ENCODE results near the gene GMPR. TPM values are rescaled to one million over a fixed set of nuclear protein-coding genes. Genes with fewer than 3 reads are reported as not detected.
A peak's percentile ranks its signal among the peaks of the same experiment; 100 is the strongest.

The GMPR gene
- total RNA-seq, 1 donor from 2014 or later = 35.2 TPM

DNA sequence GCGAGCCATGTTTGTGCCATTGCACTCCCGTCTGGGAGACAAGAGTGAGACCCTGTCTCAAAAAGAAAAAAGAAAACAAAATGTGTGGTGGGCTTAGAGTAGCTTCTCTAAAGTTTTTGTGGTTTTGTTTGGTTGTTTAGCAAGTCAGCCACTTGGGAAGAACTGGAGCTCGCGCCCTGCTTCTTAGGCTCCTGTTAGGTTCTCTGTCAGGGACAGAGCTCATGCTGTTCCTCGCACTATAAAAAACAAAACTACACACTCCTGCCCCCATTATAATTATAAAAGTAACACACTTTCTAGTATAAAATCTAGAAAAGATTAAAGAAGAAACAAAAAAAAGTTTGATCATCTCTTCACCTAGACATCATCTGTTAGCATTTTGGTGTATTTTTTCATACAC is 33.0 kb downstream of the GMPR start:
- no peak for DNase-seq (ENCODE audit: low spot score)

GRCh38 chr6:16272201-16272600 is 33.8 kb downstream of the GMPR start:
- no peak for DNase-seq (ENCODE audit: low spot score)

- peak; percentile 89 for DNase-seq (ENCODE audit: low spot score)
Observed at GRCh38 chr6:16273256-16273655, 34.9 kb downstream of the GMPR start.

- DNase-seq (ENCODE audit: low spot score) = no peak
Observed at GRCh38 chr6:16274483-16274882, 36.1 kb downstream of the GMPR start.

GRCh38 chr6:16274885-16275589 is 36.6 kb downstream of the GMPR start:
- DNase-seq (ENCODE audit: low spot score) = peak; percentile 25

- DNase-seq (ENCODE audit: low spot score) = peak; percentile 84
Observed at GRCh38 chr6:16277101-16277981, 39.0 kb downstream of the GMPR start.

- no peak for DNase-seq (ENCODE audit: low spot score)
Observed at GRCh38 chr6:16278048-16278724, 39.8 kb downstream of the GMPR start.

DNA sequence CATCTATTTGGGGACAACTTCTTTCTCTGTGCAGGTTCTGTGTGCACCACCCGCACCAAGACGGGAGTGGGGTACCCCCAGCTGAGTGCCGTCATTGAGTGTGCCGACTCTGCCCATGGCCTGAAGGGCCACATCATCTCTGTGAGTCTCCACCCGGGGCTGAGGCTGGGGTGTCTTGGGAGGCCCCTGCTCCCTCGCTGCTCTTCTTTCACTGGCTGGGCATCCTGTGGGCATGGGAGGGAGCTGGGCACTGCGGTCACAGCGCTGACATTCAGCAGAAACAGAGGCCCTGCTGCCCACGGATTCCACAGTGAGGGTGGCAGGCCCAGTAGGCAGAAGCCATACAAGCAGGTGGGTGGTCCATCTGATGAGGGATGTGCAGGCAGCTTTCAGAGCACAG is 40.4 kb downstream of the GMPR start:
- no peak for DNase-seq (ENCODE audit: low spot score)

GRCh38 chr6:16279243-16279642 is 40.9 kb downstream of the GMPR start:
- no peak for DNase-seq (ENCODE audit: low spot score)

GRCh38 chr6:16282370-16282769 is 44.0 kb downstream of the GMPR start:
- DNase-seq (ENCODE audit: low spot score) = no peak

DNA sequence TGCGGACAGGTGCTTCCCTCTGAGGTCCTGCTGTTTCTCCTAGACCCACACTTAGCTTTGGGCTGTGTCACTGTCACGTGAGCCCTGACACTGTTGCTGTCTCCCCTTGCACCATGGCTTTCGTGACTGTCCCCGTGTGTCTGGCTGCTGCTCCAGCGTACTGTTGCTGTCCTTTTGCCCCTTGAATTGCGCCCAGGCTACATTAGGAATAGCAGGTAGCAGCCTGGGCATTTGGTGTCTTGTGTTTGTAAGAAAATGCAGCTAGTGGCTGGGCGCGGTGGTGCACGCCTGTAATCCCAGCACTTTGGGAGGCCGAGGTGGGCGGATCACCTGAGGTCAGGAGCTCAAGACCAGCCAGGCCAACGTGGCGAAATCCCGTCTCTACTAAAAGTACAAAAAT is 46.1 kb downstream of the GMPR start:
- no peak for DNase-seq (ENCODE audit: low spot score)

DNA sequence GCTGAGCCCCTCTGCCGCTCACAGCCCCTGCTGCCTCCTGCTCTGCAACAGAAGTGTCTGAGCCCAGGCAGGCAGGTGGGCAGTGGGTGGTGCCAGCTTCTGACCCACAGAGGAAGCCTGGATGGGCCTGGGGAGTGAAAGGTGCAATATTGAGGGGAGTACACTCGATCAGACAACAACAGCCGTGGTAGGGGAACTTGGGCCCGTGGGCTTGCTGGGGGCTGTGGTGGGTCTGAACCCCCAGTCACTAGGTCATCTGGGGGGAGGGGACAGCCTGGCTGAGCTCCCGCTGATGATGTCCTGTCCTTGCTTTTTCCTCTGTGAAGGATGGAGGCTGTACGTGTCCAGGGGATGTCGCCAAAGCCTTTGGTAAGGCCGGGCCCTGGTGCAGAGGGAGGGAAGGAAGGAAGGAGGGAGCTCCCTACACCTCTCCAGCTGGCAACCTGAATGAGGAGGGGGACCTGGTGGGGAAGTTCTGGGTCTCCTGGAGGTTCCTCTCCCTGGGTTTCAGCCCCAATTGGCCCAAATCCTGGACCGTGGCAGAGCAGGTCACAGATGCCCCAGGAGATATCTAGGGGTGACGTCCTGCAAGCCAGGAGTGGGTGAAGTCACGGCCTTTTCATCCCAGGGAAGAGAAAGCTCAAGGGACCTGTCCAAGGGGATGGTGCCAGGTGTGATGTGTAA is 47.2 kb downstream of the GMPR start:
- no peak for DNase-seq (ENCODE audit: low spot score)

GRCh38 chr6:16286151-16286522 is 47.8 kb downstream of the GMPR start:
- peak; percentile 52 for DNase-seq (ENCODE audit: low spot score)

- DNase-seq (ENCODE audit: low spot score) = no peak
Observed at GRCh38 chr6:16288163-16288562, 49.8 kb downstream of the GMPR start.

GRCh38 chr6:16291739-16292138 is 53.4 kb downstream of the GMPR start:
- DNase-seq (ENCODE audit: low spot score) = no peak

DNA sequence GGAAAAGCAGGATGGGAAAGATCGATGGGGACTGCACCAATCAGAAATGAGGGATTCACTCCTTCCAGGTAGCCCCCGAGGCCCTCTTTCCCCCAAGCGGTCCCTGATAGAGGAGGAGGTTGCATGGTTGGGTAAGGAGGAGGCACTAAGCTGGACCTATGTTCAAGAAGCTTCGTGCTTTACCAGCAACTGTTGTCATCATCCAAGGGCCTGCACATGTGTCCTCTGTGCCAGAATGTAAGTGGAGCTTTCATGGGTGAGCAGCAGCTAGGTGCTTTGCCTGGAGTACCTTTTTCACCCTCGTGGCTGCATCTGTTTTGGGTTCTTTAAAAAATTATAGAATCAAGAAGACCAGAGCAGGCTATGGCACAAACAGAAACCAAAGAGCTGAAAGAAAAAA is 54.0 kb downstream of the GMPR start:
- no peak for DNase-seq (ENCODE audit: low spot score)

DNA sequence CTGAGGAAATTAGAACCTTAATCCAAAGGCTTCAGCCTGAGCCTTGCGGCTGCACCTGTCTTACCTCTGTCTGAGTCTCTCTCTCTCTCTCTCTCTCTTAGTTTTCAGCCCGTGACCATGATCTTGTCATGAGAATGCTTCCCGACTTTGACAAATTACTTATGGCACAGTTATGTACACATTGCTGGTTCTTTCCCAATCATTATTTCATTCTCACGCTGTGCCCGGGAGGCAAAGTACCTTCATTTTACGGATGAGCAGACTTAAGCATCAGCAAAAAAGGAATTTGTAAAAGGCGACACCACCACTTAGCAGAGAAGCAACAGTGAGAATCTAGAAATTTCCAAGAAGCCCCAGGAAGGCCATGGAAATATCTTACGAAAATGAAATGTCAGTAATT is 54.6 kb downstream of the GMPR start:
- no peak for DNase-seq (ENCODE audit: low spot score)

DNA sequence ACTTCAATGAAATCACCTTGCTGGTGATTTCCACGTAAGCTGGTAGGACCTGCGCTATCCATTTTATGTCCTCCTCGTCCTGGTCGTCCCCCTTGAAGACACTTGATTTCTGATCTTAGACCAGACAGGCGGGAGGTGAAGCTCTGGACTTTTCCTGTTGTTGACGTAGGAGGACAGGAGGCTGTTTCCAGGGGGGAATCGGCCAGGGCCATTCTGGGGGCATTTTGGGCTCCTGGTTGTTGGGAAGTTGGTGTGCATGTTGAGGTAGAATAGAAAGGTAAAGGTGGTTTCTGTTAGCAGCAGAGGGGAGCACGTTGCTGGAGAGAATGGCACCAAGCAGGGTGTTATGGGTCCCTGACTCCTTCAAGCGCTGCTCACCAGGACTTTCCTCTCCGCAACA is 56.0 kb downstream of the GMPR start:
- no peak for DNase-seq (ENCODE audit: low spot score)

DNA sequence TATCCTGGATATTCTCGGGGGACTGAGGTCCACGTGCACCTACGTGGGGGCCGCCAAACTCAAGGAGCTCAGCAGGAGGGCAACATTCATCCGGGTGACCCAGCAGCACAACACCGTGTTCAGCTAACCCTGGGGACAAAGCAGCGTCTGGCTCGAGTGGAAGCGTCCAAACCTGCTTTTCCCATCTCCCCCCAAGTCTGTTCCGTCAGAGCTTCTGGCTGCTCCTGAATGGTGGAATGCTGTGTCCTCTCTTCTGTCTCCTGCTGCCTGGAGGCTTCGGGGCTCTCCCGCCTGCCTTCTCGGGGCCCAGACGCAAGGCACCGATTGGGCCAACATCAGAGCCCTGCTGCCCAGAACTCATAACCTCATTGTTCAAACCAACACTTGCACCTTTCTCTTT is 56.7 kb downstream of the GMPR start:
- DNase-seq (ENCODE audit: low spot score) = no peak

GRCh38 chr6:16295471-16295870 is 57.1 kb downstream of the GMPR start:
- DNase-seq (ENCODE audit: low spot score) = no peak

DNA sequence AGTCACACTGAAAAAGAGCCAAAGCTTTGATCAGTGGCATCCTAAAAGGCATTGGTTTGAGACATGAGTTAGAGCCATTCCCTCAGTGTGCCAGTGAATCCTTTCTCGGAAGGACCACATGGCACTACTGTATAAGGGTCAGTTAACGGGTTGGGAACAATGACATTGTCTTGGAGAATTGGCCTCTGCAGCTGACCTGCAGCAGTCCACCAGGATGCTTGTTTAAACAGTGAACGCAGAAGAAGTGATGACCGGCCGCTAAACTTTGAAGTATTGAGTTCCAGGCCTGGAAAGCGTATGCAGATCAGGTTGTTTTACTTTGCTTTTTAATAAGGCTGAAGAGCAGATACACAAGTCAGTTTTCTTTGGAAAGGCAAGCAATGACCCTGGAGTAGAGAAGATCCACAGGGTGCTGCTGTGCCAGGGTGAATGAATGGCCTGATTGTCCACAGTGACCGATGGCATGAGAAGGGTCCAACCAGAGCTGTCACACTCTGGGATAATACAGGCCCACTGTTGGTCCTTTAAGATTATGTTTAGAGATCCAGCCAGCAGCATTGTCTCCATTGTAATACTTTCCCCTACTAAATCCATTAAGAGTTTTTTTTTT is 57.8 kb downstream of the GMPR start:
- no peak for DNase-seq (ENCODE audit: low spot score)

- no peak for DNase-seq (ENCODE audit: low spot score)
Observed at GRCh38 chr6:16299861-16300260, 61.5 kb downstream of the GMPR start.
